Gastroesophageal sphincter (tissue), 3 donors: ENCODE measurements around the gene CCDC170.

Experiments
- CTCF ChIP-seq, 4 experiments: fragments of 200-600 bp in 2 of 4; fragments of 450-650 bp in 2 of 4; sonication (generic) in 1 of 4; IDR thresholded peaks; one replicate each; pipeline ENCODE4 v1.5.1; 2017 to 2019; ENCODE audit warnings: antibody characterized with exemption in 4 of 4, mild to moderate bottlenecking in 2 of 4, moderate library complexity in 2 of 4
- EP300 ChIP-seq: sonication (generic); formaldehyde crosslinking; IDR thresholded peaks from one replicate; pipeline ENCODE4 v1.6.1; 2017; ENCODE audit warnings: antibody characterized with exemption, mild to moderate bottlenecking
- POLR2A ChIP-seq, 2 donors: fragments of 450-650 bp; IDR thresholded peaks; one replicate each; pipeline ENCODE4 v1.6.1; 2017; ENCODE audit warnings: antibody characterized with exemption in 2 of 2, mild to moderate bottlenecking in 2 of 2, moderate library complexity in 1 of 2
- POLR2AphosphoS5 ChIP-seq: sonication (generic); formaldehyde crosslinking; IDR thresholded peaks from one replicate; pipeline ENCODE4 v1.6.1; 2017; ENCODE audit warnings: antibody characterized with exemption

- TF ChIP-seq CTCF (IDR thresholded peaks at IDR 0.05), result no peak
- TF ChIP-seq POLR2AphosphoS5, result no peak
- no peak for TF ChIP-seq EP300
- TF ChIP-seq POLR2A (IDR thresholded peaks at IDR 0.05), result no peak
Observed at GRCh38 chr6:151632415-151632987, 138.7 kb downstream of the CCDC170 start.
